Fibroblast of lung (primary cell): ENCODE results near the gene ATP8A2. TPM values are rescaled to one million over a fixed set of nuclear protein-coding genes. Genes with fewer than 3 reads are reported as not detected.

Experiments used
- DNase-seq, 2 donors: peaks; one replicate each; pipeline versions ENCODE4 v3.0.0 to v3.0.0-alpha.2; 2010; ENCODE audit warnings: low read depth in 2 of 2
- H2AFZ ChIP-seq: 2 replicates; pipeline ENCODE4 v1.5.1; 2012; ENCODE audit warnings: low read length, control low read depth, inconsistent platforms
- H3K27ac ChIP-seq: 2 replicates; pipeline ENCODE4 v1.5.1; 2011; ENCODE audit warnings: low read length, control low read depth; ENCODE audit not compliant: insufficient read depth
- H3K27me3 ChIP-seq: 2 replicates; pipeline ENCODE4 v1.5.1; 2011; ENCODE audit warnings: mild to moderate bottlenecking, low read length; ENCODE audit not compliant: control insufficient read depth, insufficient read depth
- H3K36me3 ChIP-seq: 2 replicates; pipeline ENCODE4 v1.5.1; 2011; ENCODE audit warnings: low read length; ENCODE audit not compliant: control insufficient read depth, insufficient read depth
- H3K4me1 ChIP-seq: 2 replicates; pipeline ENCODE4 v1.5.1; 2011; ENCODE audit warnings: low read length; ENCODE audit not compliant: control insufficient read depth, insufficient read depth; ENCODE audit errors: extremely low read depth
- H3K4me2 ChIP-seq: 2 replicates; pipeline ENCODE4 v1.5.1; 2011; ENCODE audit warnings: low read length, control low read depth; ENCODE audit not compliant: insufficient read depth; ENCODE audit errors: extremely low read depth
- H3K4me3 ChIP-seq, 4 experiments: fragments of 200-600 bp in 1 of 4; sonication (generic) in 1 of 4; replicated peaks in 1 of 4; 2 replicates each; pipeline ENCODE4 v1.5.1; 2011 to 2016; ENCODE audit warnings: low read length in 4 of 4, low read depth in 3 of 4, mild to moderate bottlenecking in 3 of 4, control low read depth in 2 of 4, inconsistent platforms in 1 of 4, mixed read lengths in 1 of 4; ENCODE audit not compliant: insufficient read depth in 1 of 4; ENCODE audit errors: control extremely low read depth in 1 of 4
- H3K79me2 ChIP-seq: 2 replicates; pipeline ENCODE4 v1.5.1; 2012; ENCODE audit warnings: mild to moderate bottlenecking, low read length, inconsistent platforms; ENCODE audit not compliant: control insufficient read depth, insufficient read depth
- H3K9ac ChIP-seq: 2 replicates; pipeline ENCODE4 v1.5.1; 2011; ENCODE audit warnings: mild to moderate bottlenecking, low read length, control low read depth; ENCODE audit not compliant: insufficient read depth
- H3K9me3 ChIP-seq: 2 replicates; pipeline ENCODE4 v1.5.1; 2012; ENCODE audit warnings: low read depth, low read length; ENCODE audit not compliant: control insufficient read depth, insufficient read depth
- H4K20me1 ChIP-seq: 2 replicates; pipeline ENCODE4 v1.5.1; 2011; ENCODE audit warnings: low read length; ENCODE audit not compliant: control insufficient read depth, insufficient read depth; ENCODE audit errors: extremely low read depth
- EZH2 ChIP-seq: IDR thresholded peaks from 2 replicates; pipeline ENCODE4 v1.5.1; 2012; ENCODE audit warnings: low read length, control low read depth, mild to moderate bottlenecking; ENCODE audit errors: missing control alignments
- polyA plus RNA-seq, 2 donors: library from polyadenylated mRNA; depleted of rRNA in 1 of 2; stranded (reverse) in 1 of 2; unstranded in 1 of 2; fragments of >200 nt; gene quantifications; 2 replicates each; pipeline ENCODE4 v1.2.1, GENCODE V29; 2011 to 2012; ENCODE audit warnings: missing spikeins in 1 of 2
- total RNA-seq: library from RNA; depleted of rRNA; stranded (reverse); fragments of >200 nt; gene quantifications from 2 replicates; pipeline ENCODE4 v1.2.1, GENCODE V29; 2014
- TF ChIP-seq, protein P1 (sequence below), 2 donors: IDR thresholded peaks in 1 of 2; conservative IDR thresholded peaks in 1 of 2; 1 replicate in 1 of 2; 2 replicates in 1 of 2; pipeline ENCODE4 v1.5.1; 2011 to 2012; ENCODE audit warnings: low read length in 2 of 2, control low read depth in 1 of 2, inconsistent platforms in 1 of 2, low read depth in 1 of 2, mild to moderate bottlenecking in 1 of 2

ATP8A2 gene
- total and polyA plus RNA-seq, 2 donors (not counting 1 experiment from before 2014, with no cell fraction given): under 0.01 to 0.01 TPM

DNA sequence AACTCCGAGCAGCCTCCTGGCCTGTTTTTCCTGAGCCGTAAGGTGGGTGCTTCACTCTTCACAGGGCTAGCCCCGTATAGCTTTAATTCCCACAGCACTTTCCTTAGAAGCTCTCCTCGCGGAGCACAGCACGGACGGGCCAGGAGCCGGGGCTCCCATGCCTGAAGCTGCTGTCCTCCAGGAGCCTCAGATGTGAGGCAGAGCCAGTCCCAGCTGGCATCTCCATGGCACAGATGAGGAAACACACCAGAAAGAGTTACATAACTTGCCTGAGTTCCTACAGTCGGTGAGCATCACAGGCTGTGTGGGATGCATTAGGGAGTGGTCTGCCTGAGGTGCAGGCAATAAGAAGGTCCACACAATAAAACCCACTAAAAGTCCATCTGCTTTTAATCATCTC lies 118.5 kb downstream of the ATP8A2 start:
- no peak overlapping the region for H3K4me3 ChIP-seq

DNA sequence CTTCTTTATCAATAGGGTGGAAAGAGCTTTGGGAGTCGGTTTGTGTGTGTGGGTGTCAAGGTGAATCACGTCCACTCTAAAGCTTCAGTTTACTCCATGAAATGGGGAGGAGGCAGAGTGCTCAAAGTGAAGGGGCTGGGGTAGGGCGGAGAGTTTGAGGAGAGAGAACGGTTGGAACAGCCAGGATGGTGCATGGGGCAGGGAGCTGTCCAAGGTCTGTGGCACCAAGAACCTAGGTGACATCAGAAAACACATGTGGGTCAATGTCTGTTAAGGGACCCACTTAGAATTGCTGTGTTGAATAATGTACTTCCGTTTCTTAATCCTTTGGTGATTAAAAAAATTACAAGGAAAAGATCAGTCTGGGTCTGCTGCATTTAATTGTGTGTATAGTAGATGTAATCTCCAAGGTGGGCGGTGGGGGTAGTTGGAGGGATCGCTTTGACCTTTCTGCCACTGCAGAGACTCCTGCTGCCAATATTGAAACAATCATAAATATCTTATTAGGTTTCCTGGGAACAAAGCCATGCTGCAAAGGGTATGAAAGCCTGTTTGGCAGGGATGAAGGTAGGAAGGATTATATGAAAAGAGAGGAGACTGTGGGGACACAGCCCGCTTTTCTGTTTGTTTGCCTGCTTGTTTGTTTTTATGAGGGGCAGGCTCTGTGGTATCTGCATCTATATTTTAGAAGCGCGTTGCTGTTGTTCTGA lies 122.3 kb downstream of the ATP8A2 start:
- TF ChIP-seq, protein P1, sequence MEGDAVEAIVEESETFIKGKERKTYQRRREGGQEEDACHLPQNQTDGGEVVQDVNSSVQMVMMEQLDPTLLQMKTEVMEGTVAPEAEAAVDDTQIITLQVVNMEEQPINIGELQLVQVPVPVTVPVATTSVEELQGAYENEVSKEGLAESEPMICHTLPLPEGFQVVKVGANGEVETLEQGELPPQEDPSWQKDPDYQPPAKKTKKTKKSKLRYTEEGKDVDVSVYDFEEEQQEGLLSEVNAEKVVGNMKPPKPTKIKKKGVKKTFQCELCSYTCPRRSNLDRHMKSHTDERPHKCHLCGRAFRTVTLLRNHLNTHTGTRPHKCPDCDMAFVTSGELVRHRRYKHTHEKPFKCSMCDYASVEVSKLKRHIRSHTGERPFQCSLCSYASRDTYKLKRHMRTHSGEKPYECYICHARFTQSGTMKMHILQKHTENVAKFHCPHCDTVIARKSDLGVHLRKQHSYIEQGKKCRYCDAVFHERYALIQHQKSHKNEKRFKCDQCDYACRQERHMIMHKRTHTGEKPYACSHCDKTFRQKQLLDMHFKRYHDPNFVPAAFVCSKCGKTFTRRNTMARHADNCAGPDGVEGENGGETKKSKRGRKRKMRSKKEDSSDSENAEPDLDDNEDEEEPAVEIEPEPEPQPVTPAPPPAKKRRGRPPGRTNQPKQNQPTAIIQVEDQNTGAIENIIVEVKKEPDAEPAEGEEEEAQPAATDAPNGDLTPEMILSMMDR (conservative IDR thresholded peaks at IDR 0.05 in 1 of 2, IDR thresholded peaks at IDR 0.05 in 1 of 2; ENCODE audit: low read depth in 1 of 2, low read length in 2 of 2): no peak
- no peak for TF ChIP-seq EZH2
- Histone ChIP-seq H3K27me3 (no peaks in the 10 kb centered on the region), H4K20me1 (no peaks in the 10 kb centered on the region), H3K4me2 (no peak overlapping the region), H3K36me3 (no peaks in the 10 kb centered on the region), H2AFZ (no peak overlapping the region), H3K27ac (no peak overlapping the region), H3K9ac (no peak overlapping the region), H3K4me1 (no peaks in the 10 kb centered on the region), H3K79me2 (no peaks in the 10 kb centered on the region), H3K9me3 (no peaks in the 10 kb centered on the region), H3K4me3 (no peak overlapping the region)
- DNase-seq: no peak

More for the DNA sequence above, 118.5 kb downstream of the ATP8A2 start:
- H3K79me2 ChIP-seq: no peaks in the 10 kb centered on the region
- TF ChIP-seq EZH2: no peak
- TF ChIP-seq, protein P1 (conservative IDR thresholded peaks at IDR 0.05 in 1 of 2, IDR thresholded peaks at IDR 0.05 in 1 of 2; ENCODE audit: low read depth in 1 of 2, low read length in 2 of 2): no peak
- no peaks in the 10 kb centered on the region for H3K9me3 ChIP-seq
- no peak overlapping the region for H3K9ac ChIP-seq
- H3K36me3 ChIP-seq: no peaks in the 10 kb centered on the region
- no peak overlapping the region for H3K27ac ChIP-seq
- H3K4me1 ChIP-seq: no peaks in the 10 kb centered on the region
- H4K20me1 ChIP-seq: no peaks in the 10 kb centered on the region
- H3K27me3 ChIP-seq: no peaks in the 10 kb centered on the region
- no peak overlapping the region for H3K4me2 ChIP-seq
- no peak overlapping the region for H2AFZ ChIP-seq
- no peak for DNase-seq

- Histone ChIP-seq H3K79me2 (no peaks in the 10 kb centered on the region), H4K20me1 (no peaks in the 10 kb centered on the region), H2AFZ (no peak overlapping the region), H3K4me3 (no peak overlapping the region), H3K27ac (no peak overlapping the region), H3K9ac (no peak overlapping the region), H3K36me3 (no peaks in the 10 kb centered on the region), H3K4me1 (no peaks in the 10 kb centered on the region), H3K27me3 (no peaks in the 10 kb centered on the region), H3K4me2 (no peak overlapping the region), H3K9me3 (no peaks in the 10 kb centered on the region)
- DNase-seq: no peak
- TF ChIP-seq, protein P1 (conservative IDR thresholded peaks at IDR 0.05 in 1 of 2, IDR thresholded peaks at IDR 0.05 in 1 of 2; ENCODE audit: low read depth in 1 of 2, low read length in 2 of 2): no peak
These were observed 123.1 kb downstream of the ATP8A2 start for GRCh38 chr13:25494698-25495411.
